H1 (cell line): ENCODE measurements around the gene CASR. TPM values are rescaled to one million over a fixed set of nuclear protein-coding genes. Genes with fewer than 3 reads are reported as not detected.

Experiments
- CTCF ChIA-PET: fragments of 300-600 bp; sonication (Branson Sonifier 250); formaldehyde crosslinking; loops from one replicate; lab custom pipeline; 2021; ENCODE audit not compliant: partially characterized antibody; lab: Charles Lee
- POLR2A ChIA-PET: fragments of 300-600 bp; sonication (Branson Sonifier 250); formaldehyde crosslinking; loops from one replicate; lab custom pipeline; 2021; ENCODE audit warnings: inconsistent platforms; ENCODE audit not compliant: partially characterized antibody; lab: Charles Lee
- DNase-seq, 2 experiments: peaks; one replicate each; pipeline versions ENCODE4 v3.0.0 to v3.0.0-alpha.2; 2010 to 2022; ENCODE audit warnings: low spot score in 2 of 2, low read depth in 1 of 2, mixed read lengths in 1 of 2
- FAIRE-seq: peaks from 2 replicates; lab custom pipeline; 2011; peaks lifted over from hg19 to GRCh38; lab: Jason Lieb, UNC
- H2AFZ ChIP-seq: 2 replicates; pipeline ENCODE4 v1.8.1; 2012; ENCODE audit warnings: low read length, inconsistent platforms
- H2AK5ac ChIP-seq: 2 replicates; pipeline ENCODE4 v1.6.1; 2013; ENCODE audit warnings: low read depth, low read length
- H2BK120ac ChIP-seq: replicated peaks from 2 replicates; pipeline ENCODE3; 2013; ENCODE audit warnings: low read depth, low read length, inconsistent platforms
- H2BK12ac ChIP-seq: 2 replicates; pipeline ENCODE4 v1.6.1; 2013; ENCODE audit warnings: low read depth, low read length
- H2BK15ac ChIP-seq: 2 replicates; pipeline ENCODE4 v1.6.1; 2013; ENCODE audit warnings: low read length
- H2BK20ac ChIP-seq: 2 replicates; pipeline ENCODE4 v1.6.1; 2013; ENCODE audit warnings: low read length
- H2BK5ac ChIP-seq: 2 replicates; pipeline ENCODE4 v1.6.1; 2013; ENCODE audit warnings: low read depth, low read length
- H3K14ac ChIP-seq: 2 replicates; pipeline ENCODE4 v1.6.1; 2013; ENCODE audit warnings: inconsistent platforms; ENCODE audit not compliant: insufficient read length
- H3K18ac ChIP-seq: 2 replicates; pipeline ENCODE4 v1.6.1; 2013; ENCODE audit warnings: low read length; ENCODE audit errors: extremely low read depth
- H3K23ac ChIP-seq: 2 replicates; pipeline ENCODE4 v1.6.1; 2013; ENCODE audit warnings: inconsistent platforms; ENCODE audit not compliant: insufficient read length
- H3K23me2 ChIP-seq: 2 replicates; pipeline ENCODE4 v1.6.1; 2013; ENCODE audit warnings: low read depth, low read length
- H3K27ac ChIP-seq: 2 replicates; pipeline ENCODE4 v1.6.1; 2011; ENCODE audit warnings: low read depth, low read length, inconsistent platforms
- H3K27me3 ChIP-seq, 4 experiments: replicated peaks in 1 of 4; 1 replicate in 1 of 4; 2 replicates in 3 of 4; pipeline versions ENCODE4 v1.6.1 to v1.8.1; 2011 to 2013; ENCODE audit warnings: low read length in 3 of 4, mild to moderate bottlenecking in 3 of 4, inconsistent platforms in 2 of 4, mixed read lengths in 2 of 4, moderate library complexity in 1 of 4; ENCODE audit not compliant: control insufficient read depth in 3 of 4, insufficient read depth in 3 of 4; ENCODE audit errors: extremely low read depth in 1 of 4
- H3K36me3 ChIP-seq, 4 experiments: 2 replicates each; pipeline versions ENCODE4 v1.6.1 to v1.8.1; 2011 to 2013; ENCODE audit warnings: mild to moderate bottlenecking in 4 of 4, low read length in 3 of 4, moderate library complexity in 2 of 4, control low read depth in 1 of 4, inconsistent platforms in 1 of 4; ENCODE audit not compliant: insufficient read depth in 4 of 4, control insufficient read depth in 2 of 4
- H3K4ac ChIP-seq: replicated peaks from 2 replicates; pipeline ENCODE3; 2013; ENCODE audit warnings: low read length, low read depth, mixed read lengths, inconsistent platforms; ENCODE audit not compliant: insufficient read length
- H3K4me1 ChIP-seq, 4 experiments: replicated peaks in 1 of 4; 1 replicate in 1 of 4; 2 replicates in 3 of 4; pipeline versions ENCODE4 v1.6.1 to v1.8.1; 2011 to 2013; ENCODE audit warnings: low read length in 3 of 4, inconsistent platforms in 2 of 4, mixed read lengths in 1 of 4; ENCODE audit not compliant: insufficient read depth in 4 of 4, control insufficient read depth in 3 of 4
- H3K4me2 ChIP-seq, 2 experiments: 2 replicates each; pipeline versions ENCODE4 v1.6.1 to v1.8.1; 2011 to 2013; ENCODE audit warnings: low read depth in 2 of 2, low read length in 2 of 2, control low read depth in 1 of 2, inconsistent platforms in 1 of 2, mild to moderate bottlenecking in 1 of 2; ENCODE audit not compliant: insufficient read depth in 1 of 2
- H3K4me3 ChIP-seq, 4 experiments: fragments of 200-600, 300-600 bp in 1 of 4; sonication (generic), shearing (Covaris generic), sonication (Bioruptor Twin) in 1 of 4; 2 replicates each; pipeline versions ENCODE4 v1.5.1 to v1.8.1; 2011 to 2016; ENCODE audit warnings: low read length in 4 of 4, low read depth in 3 of 4, control low read depth in 2 of 4, inconsistent platforms in 2 of 4, mild to moderate bottlenecking in 2 of 4, mixed read lengths in 1 of 4, moderate library complexity in 1 of 4; ENCODE audit not compliant: insufficient read depth in 2 of 4; ENCODE audit errors: extremely low read depth in 1 of 4
- H3K56ac ChIP-seq: replicated peaks from 2 replicates; pipeline ENCODE3; 2013; ENCODE audit warnings: low read depth, mild to moderate bottlenecking, mixed read lengths, low read length, inconsistent platforms; ENCODE audit not compliant: insufficient read length
- H3K79me1 ChIP-seq: 2 replicates; pipeline ENCODE4 v1.6.1; 2013; ENCODE audit warnings: low read depth, low read length, control low read depth
- H3K79me2 ChIP-seq, 2 experiments: 2 replicates each; pipeline versions ENCODE4 v1.6.1 to v1.8.1; 2012 to 2013; ENCODE audit warnings: low read length in 2 of 2, mild to moderate bottlenecking in 2 of 2, inconsistent platforms in 1 of 2; ENCODE audit not compliant: insufficient read depth in 2 of 2, control insufficient read depth in 1 of 2
- H3K9ac ChIP-seq, 4 experiments: replicated peaks in 1 of 4; 1 replicate in 1 of 4; 2 replicates in 3 of 4; pipeline versions ENCODE4 v1.6.1 to v1.8.1; 2011 to 2013; ENCODE audit warnings: low read depth in 3 of 4, low read length in 3 of 4, control low read depth in 2 of 4, mild to moderate bottlenecking in 2 of 4, moderate library complexity in 2 of 4, inconsistent platforms in 1 of 4; ENCODE audit errors: extremely low read depth in 1 of 4
- H3K9me3 ChIP-seq, 2 experiments: 2 replicates each; pipeline versions ENCODE4 v1.6.1 to v1.8.1; 2012 to 2013; ENCODE audit warnings: mild to moderate bottlenecking in 2 of 2, moderate library complexity in 2 of 2, control low read depth in 1 of 2, inconsistent platforms in 1 of 2, low read depth in 1 of 2, low read length in 1 of 2, mixed read lengths in 1 of 2; ENCODE audit not compliant: insufficient read depth in 2 of 2
- H4K20me1 ChIP-seq, 2 experiments: replicated peaks in 1 of 2; 2 replicates each; pipeline versions ENCODE3 to v1.8.1; 2011 to 2013; ENCODE audit warnings: inconsistent platforms in 2 of 2, low read length in 2 of 2, mild to moderate bottlenecking in 1 of 2; ENCODE audit not compliant: insufficient read depth in 2 of 2, control insufficient read depth in 1 of 2
- H4K5ac ChIP-seq: 2 replicates; pipeline ENCODE4 v1.6.1; 2013; ENCODE audit warnings: low read length, low read depth, mixed read lengths, inconsistent platforms; ENCODE audit not compliant: insufficient read length
- H4K8ac ChIP-seq: 2 replicates; pipeline ENCODE4 v1.8.0; 2013; ENCODE audit warnings: mild to moderate bottlenecking, moderate library complexity, low read length, inconsistent platforms; ENCODE audit not compliant: insufficient read depth; ENCODE audit errors: extremely low read depth
- H4K91ac ChIP-seq: replicated peaks from 2 replicates; pipeline ENCODE3; 2013; ENCODE audit warnings: low read length, mixed read lengths, inconsistent platforms; ENCODE audit not compliant: insufficient read length
- BRCA1 ChIP-seq: IDR thresholded peaks from 2 replicates; pipeline ENCODE4 v1.6.1; 2012; ENCODE audit warnings: low read depth, low read length, improper control_type of control experiment
- CREB1 ChIP-seq: IDR thresholded peaks from 2 replicates; pipeline ENCODE4 v1.6.1; 2012; ENCODE audit warnings: inconsistent platforms
- HDAC2 ChIP-seq, 2 experiments: fragments of 300-600 bp in 1 of 2; sonication (generic) in 1 of 2; IDR thresholded peaks; 2 replicates each; pipeline ENCODE4 v1.6.1; 2011 to 2012; ENCODE audit warnings: low read depth in 2 of 2, low read length in 2 of 2, mild to moderate bottlenecking in 2 of 2, moderate library complexity in 2 of 2, borderline replicate concordance in 1 of 2, inconsistent platforms in 1 of 2
- JUND ChIP-seq: IDR thresholded peaks from 2 replicates; pipeline ENCODE4 v1.6.1; 2011; ENCODE audit warnings: mild to moderate bottlenecking, improper control_type of control experiment, low read length
- PHF8 ChIP-seq: fragments of 200-600 bp; sonication (generic); conservative IDR thresholded peaks from 2 replicates; pipeline ENCODE4 v1.7.1; 2012; ENCODE audit warnings: low read depth, mild to moderate bottlenecking, inconsistent platforms, low read length, moderate library complexity
- RNF2 ChIP-seq: fragments of 200-900, 300-1000 bp; sonication (generic); IDR thresholded peaks from 2 replicates; pipeline ENCODE4 v1.7.1; 2016; ENCODE audit warnings: borderline replicate concordance, low read depth, mild to moderate bottlenecking, antibody characterized with exemption, low read length; ENCODE audit not compliant: poor library complexity, severe bottlenecking; ENCODE audit errors: missing control alignments
- SIN3A ChIP-seq, 2 experiments: IDR thresholded peaks in 1 of 2; conservative IDR thresholded peaks in 1 of 2; 2 replicates each; pipeline ENCODE4 v1.6.1; 2011 to 2012; ENCODE audit warnings: low read length in 2 of 2, improper control_type of control experiment in 1 of 2, low read depth in 1 of 2, mild to moderate bottlenecking in 1 of 2
- TAF7 ChIP-seq: optimal IDR thresholded peaks from 2 replicates; pipeline ENCODE3; 2011; ENCODE audit warnings: low read depth, mild to moderate bottlenecking, inconsistent platforms, low read length, moderate library complexity, borderline replicate concordance
- YY1 ChIP-seq: IDR thresholded peaks from 2 replicates; pipeline ENCODE4 v1.6.1; 2011; ENCODE audit warnings: low read depth, mild to moderate bottlenecking, low read length
- WGBS, 2 experiments: shearing (Covaris generic) in 1 of 2; methylation state at CpG; one replicate each; pipeline versions ENCODE4 v1.1.6 to v1.1.7; 2013 to 2015; ENCODE audit warnings: low lambda C conversion rate in 2 of 2, mixed read lengths in 2 of 2, inconsistent platforms in 1 of 2, low coverage in 1 of 2, missing lambda C conversion rate in 1 of 2; ENCODE audit not compliant: insufficient replicate concordance in 2 of 2, insufficient coverage in 1 of 2, insufficient read length in 1 of 2; ENCODE audit errors: extremely low coverage in 1 of 2, missing lambda C conversion rate in 1 of 2; 5-methylcytosine and 5-hydroxymethylcytosine counted together
- polyA plus RNA-seq, 7 experiments: library from polyadenylated mRNA; depleted of rRNA in 3 of 7; stranded (reverse) in 5 of 7; unstranded in 2 of 7; fragments of >200 nt in 5 of 7; fragments of 200-250 nt in 2 of 7; gene quantifications; 1 replicate in 5 of 7; 2 replicates in 1 of 7; 4 replicates in 1 of 7; pipeline versions ENCODE4 v1.2.1 to v1.2.3, GENCODE V29; 2011 to 2013; ENCODE audit warnings: missing spikeins in 2 of 7, mixed read lengths in 2 of 7
- total RNA-seq: library from RNA; stranded (reverse); fragmentation: NEBNext Ultra II Directional; extraction: Animal tissue kit (Norgen Biotek cat#: 25700); gene quantifications from 2 replicates; pipeline ENCODE4 v1.2.1, GENCODE V29; 2021

The CASR gene
- total and polyA plus RNA-seq, 2 of the 8 experiments (the other 6 are each of a cell fraction or from before 2014, with no cell fraction given) = 0.36 to 0.58 TPM

DNA sequence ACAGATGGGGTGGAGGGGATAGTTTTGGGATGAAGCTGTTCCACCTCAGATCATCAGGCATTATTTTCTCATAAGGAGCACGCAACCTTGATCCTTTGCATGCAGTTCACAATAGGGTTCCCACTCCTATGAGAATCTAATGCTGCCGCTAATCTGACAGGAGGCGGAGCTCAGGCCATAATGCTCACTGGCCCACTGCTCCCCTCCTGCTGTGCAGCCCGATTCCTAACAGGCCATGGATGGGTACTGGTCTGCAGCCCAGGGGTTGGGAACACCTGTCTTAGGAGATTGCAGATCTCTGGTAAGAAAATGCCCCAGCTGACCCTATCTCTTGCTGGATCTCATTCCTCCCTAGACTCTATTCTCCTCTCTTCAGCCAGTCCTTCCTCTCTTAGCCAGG, 148.4 kb downstream of the CASR start:
- H2BK120ac ChIP-seq = no peak overlapping the region
- H3K79me2 ChIP-seq = no peaks in the 10 kb centered on the region
- no peak overlapping the region for H2BK15ac ChIP-seq
- no peak overlapping the region for H2BK20ac ChIP-seq
- H3K18ac ChIP-seq = no peak overlapping the region
- no peak overlapping the region for H4K91ac ChIP-seq
- no peak overlapping the region for H3K14ac ChIP-seq
- H3K36me3 ChIP-seq = no peaks in the 10 kb centered on the region
- no peak overlapping the region for H4K5ac ChIP-seq
- ChIA-PET POLR2A (interaction anchor here (0.9 to 1.8 kb wide), 2 partner anchors 31 to 51 kb away, joined by 4 read pairs; partner anchors contain the start of gene MIX23), CTCF (interaction anchor here (1.2 kb wide), 1 partner anchor 17 kb away, joined by 3 read pairs; no protein-coding TSS in a partner anchor)
- H3K23me2 ChIP-seq = no peaks in the 10 kb centered on the region
- H3K4me1 ChIP-seq = no peaks in the 10 kb centered on the region
- no peak for FAIRE-seq
- no peak overlapping the region for H3K27ac ChIP-seq
- H2AK5ac ChIP-seq = no peak overlapping the region
- no peak overlapping the region for H3K4ac ChIP-seq
- H3K23ac ChIP-seq = no peak overlapping the region
- no peak overlapping the region for H2BK12ac ChIP-seq
- no peaks in the 10 kb centered on the region for H3K79me1 ChIP-seq
- no peak for DNase-seq
- no peak overlapping the region for H3K56ac ChIP-seq
- 89% methylated on average over 4 of the region's 4 CpGs; no CpG with 5 or more reads in 1 of the 2 experiments for WGBS, 2 experiments
- no peak overlapping the region for H3K9ac ChIP-seq
- no peaks in the 10 kb centered on the region for H3K9me3 ChIP-seq
- H3K27me3 ChIP-seq = no peaks in the 10 kb centered on the region
- no peak overlapping the region for H3K4me2 ChIP-seq
- H4K8ac ChIP-seq = no peak overlapping the region
- H3K4me3 ChIP-seq = no peak overlapping the region
- TF ChIP-seq CREB1 (no peak), PHF8 (no peak), TAF7 (no peak), BRCA1 (no peak), RNF2 (no peak), HDAC2 (IDR thresholded peaks at IDR 0.05; ENCODE audit: borderline replicate concordance in 1 of 2, low read depth in 2 of 2, low read length in 2 of 2) (no peak), YY1 (no peak), JUND (no peak), SIN3A (conservative IDR thresholded peaks at IDR 0.05 in 1 of 2, IDR thresholded peaks at IDR 0.05 in 1 of 2; ENCODE audit: low read depth in 1 of 2, low read length in 2 of 2) (no peak)
- no peak overlapping the region for H2AFZ ChIP-seq
- no peaks in the 10 kb centered on the region for H4K20me1 ChIP-seq
- H2BK5ac ChIP-seq = no peak overlapping the region
